ENCODE results near the gene MYL6B. TPM values are rescaled to one million over a fixed set of nuclear protein-coding genes. Genes with fewer than 3 reads are reported as not detected.
A peak's percentile ranks its signal among the peaks of the same experiment; 100 is the strongest.

Gene MYL6B
- total RNA-seq, 1 donor from 2014 or later = 19.5 TPM

DNA sequence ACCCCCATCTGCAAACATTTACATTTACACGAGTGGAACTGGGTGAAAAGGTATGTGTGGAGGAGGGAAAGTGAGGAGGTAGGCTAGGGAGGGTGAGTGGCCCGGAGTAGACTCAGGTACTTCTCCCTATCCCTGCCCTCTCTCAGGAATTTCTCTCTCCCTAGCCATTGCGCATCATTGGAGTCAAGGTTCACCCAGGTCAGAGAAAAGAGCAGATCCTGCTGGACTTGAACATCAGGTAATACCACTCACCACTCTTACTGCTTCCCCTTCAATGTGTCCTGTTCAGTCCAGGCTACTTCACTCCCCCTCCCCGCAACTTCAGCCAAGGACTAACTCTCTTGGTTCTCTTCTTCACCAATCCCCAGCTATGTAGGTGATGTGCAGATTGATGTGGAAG lies 21.5 kb upstream of the MYL6B start:
- Histone ChIP-seq H3K9me3 (no peaks in the 10 kb centered on the region), H3K4me1 (peaks cover 27% of the 10 kb centered on the region), H3K27me3 (no peaks in the 10 kb centered on the region), H3K36me3 (peaks cover 59% of the 10 kb centered on the region), H3K27ac (no peak overlapping the region), H3K4me3 (no peak overlapping the region)
- DNase-seq (no peak), ATAC-seq (no peak)
- intact Hi-C loops (cut with DNase I) = no loop called here
- TF ChIP-seq, protein P1, sequence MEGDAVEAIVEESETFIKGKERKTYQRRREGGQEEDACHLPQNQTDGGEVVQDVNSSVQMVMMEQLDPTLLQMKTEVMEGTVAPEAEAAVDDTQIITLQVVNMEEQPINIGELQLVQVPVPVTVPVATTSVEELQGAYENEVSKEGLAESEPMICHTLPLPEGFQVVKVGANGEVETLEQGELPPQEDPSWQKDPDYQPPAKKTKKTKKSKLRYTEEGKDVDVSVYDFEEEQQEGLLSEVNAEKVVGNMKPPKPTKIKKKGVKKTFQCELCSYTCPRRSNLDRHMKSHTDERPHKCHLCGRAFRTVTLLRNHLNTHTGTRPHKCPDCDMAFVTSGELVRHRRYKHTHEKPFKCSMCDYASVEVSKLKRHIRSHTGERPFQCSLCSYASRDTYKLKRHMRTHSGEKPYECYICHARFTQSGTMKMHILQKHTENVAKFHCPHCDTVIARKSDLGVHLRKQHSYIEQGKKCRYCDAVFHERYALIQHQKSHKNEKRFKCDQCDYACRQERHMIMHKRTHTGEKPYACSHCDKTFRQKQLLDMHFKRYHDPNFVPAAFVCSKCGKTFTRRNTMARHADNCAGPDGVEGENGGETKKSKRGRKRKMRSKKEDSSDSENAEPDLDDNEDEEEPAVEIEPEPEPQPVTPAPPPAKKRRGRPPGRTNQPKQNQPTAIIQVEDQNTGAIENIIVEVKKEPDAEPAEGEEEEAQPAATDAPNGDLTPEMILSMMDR (IDR thresholded peaks at IDR 0.05) = no peak

DNA sequence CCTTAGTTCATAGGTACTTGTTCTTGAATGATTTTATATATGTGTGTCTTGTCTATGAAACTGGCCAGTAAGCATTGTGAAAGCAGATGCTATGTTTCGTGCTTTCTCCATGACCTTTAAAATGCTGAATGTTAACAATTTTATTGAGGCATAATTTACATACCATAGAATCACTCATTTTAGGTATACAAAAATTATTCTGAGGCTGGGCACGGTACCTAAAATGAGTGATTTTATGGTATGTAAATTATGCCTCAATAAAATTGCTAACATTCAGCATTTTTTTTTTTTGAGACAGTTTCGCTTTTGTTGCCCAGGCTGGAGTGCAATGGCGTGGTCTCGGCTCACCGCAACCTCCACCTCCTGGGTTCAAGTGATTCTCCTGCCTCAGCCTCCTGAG lies 17.5 kb upstream of the MYL6B start:
- DNase-seq (no peak), ATAC-seq (no peak)
- peaks cover 5% of the 10 kb centered on the region for H3K4me1 ChIP-seq
- TF ChIP-seq, protein P1 (IDR thresholded peaks at IDR 0.05) = no peak
- H3K9me3 ChIP-seq = no peaks in the 10 kb centered on the region
- H3K4me3 ChIP-seq = no peak overlapping the region
- H3K27me3 ChIP-seq = no peaks in the 10 kb centered on the region
- no peak overlapping the region for H3K27ac ChIP-seq
- peaks cover 99% of the 10 kb centered on the region for H3K36me3 ChIP-seq
- intact Hi-C loops (cut with DNase I) = no loop called here

DNA sequence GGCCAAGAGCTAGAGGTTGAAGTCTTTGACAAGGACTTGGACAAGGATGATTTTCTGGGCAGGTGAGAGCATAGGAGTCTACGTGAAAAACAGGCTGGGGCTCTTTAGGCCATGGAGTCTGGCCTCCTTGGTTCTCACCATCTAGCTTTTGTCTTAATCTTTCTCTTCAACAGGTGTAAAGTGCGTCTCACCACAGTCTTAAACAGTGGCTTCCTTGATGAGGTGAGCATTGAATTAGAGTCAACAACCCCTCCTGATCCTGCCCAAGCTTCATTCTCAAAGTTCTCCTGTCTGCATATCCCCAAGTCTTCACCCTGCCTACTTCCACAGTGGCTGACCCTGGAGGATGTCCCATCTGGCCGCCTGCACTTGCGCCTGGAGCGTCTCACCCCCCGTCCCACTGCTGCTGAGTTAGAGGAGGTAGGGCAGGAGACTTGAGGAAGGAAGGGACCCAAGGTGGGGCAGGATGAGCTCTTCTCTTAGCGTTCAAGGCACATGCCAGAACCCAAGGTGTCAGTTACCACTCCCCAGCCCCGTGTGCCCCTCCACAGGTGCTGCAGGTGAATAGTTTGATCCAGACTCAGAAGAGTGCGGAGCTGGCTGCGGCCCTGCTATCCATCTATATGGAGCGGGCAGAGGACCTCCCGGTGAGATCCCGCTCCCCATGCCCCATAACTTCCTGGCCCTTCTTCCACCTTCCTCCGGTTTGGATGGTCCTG lies 14.4 kb upstream of the MYL6B start:
- Histone ChIP-seq H3K36me3 (peaks cover 99% of the 10 kb centered on the region), H3K27ac (no peak overlapping the region), H3K9me3 (no peaks in the 10 kb centered on the region), H3K4me3 (no peak overlapping the region), H3K27me3 (no peaks in the 10 kb centered on the region), H3K4me1 (no peaks in the 10 kb centered on the region)
- TF ChIP-seq, protein P1 (IDR thresholded peaks at IDR 0.05) = no peak
- ATAC-seq (no peak), DNase-seq (no peak)
- intact Hi-C loops (cut with DNase I) = no loop called here

DNA sequence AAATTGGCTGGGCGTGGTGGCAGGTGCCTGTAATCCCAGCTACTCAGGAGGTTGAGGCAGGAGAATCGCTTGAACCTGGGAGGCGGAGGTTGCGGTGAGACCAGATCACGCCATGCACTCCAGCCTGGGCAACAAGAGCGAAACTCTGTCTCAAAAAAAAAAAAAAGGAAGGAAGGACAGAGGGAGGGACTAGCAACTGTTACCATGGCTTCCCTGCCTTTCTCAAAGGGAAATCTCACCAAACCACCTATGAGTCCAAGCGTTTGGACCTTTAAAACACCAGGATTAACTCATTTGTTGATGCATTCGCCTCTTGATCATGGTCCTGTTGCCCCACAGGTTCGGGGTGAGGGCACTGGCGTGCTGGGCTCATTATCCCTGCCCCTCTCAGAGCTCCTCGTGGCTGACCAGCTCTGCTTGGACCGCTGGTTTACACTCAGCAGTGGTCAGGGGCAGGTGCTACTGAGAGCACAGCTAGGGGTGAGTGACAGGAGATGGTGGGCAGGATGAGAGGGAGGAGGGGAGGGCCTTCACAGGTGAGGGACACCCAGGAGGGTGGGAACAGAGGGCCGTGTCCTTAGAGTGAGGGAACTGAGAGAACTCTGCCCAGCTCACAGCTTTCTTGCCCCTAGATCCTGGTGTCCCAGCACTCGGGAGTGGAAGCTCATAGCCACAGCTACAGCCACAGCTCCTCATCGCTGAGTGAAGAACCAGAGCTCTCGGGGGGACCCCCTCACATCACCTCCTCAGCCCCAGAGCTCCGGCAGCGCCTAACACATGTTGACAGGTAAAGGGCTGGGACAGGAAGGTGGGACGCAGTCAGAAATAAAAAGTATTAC lies 10.2 kb upstream of the MYL6B start:
- H3K27me3 ChIP-seq = no peaks in the 10 kb centered on the region
- no peak overlapping the region for H3K4me3 ChIP-seq
- TF ChIP-seq, protein P1 (IDR thresholded peaks at IDR 0.05) = no peak
- H3K9me3 ChIP-seq = no peaks in the 10 kb centered on the region
- peaks cover 12% of the 10 kb centered on the region for H3K4me1 ChIP-seq
- intact Hi-C loops (cut with DNase I) = no loop called here
- ATAC-seq = peak; percentile 44
- peak overlapping the region; percentile 56 for H3K27ac ChIP-seq
- H3K36me3 ChIP-seq = peaks cover 83% of the 10 kb centered on the region
- DNase-seq = no peak

DNA sequence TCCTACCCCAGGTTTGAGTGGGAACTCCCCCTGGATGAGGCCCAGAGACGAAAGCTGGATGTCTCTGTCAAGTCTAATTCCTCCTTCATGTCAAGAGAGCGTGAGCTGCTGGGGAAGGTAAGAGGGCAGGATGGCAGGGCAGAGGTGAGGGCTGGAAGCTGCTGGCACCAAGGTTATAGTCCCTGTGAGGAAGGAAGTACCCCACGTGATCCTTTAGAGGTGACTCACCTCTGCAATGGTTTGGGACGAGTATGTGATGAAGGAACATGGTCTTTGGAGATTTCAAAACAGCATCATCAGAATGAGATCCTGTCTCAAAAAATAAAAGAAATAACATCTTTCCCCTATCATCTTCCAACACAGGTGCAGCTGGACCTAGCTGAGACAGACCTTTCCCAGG lies 9.2 kb upstream of the MYL6B start:
- TF ChIP-seq, protein P1 (IDR thresholded peaks at IDR 0.05) = no peak
- intact Hi-C loops (cut with DNase I) = no loop called here
- ATAC-seq (peak; percentile 5), DNase-seq (no peak)
- peak overlapping the region; percentile 56 for H3K27ac ChIP-seq
- no peaks in the 10 kb centered on the region for H3K27me3 ChIP-seq
- no peak overlapping the region for H3K4me3 ChIP-seq
- H3K9me3 ChIP-seq = no peaks in the 10 kb centered on the region
- H3K4me1 ChIP-seq = peaks cover 13% of the 10 kb centered on the region
- peaks cover 73% of the 10 kb centered on the region for H3K36me3 ChIP-seq

All from upper lobe of right lung (tissue), 1 donor.